Posterior cingulate gyrus (tissue), 11 donors: ENCODE data around the gene GPR171.
"Not testable (repeated sequence)": the region's sequence is repeated elsewhere in the genome, so short reads cannot be mapped to it uniquely, and the experiment has no call there.

Experiments used
- DNase-seq, 10 donors: peaks; one replicate each; pipeline versions ENCODE4 v3.0.0 to v3.0.0-alpha.2; 2020 to 2021; ENCODE audit warnings: mixed read lengths in 3 of 10
- intact Hi-C: fragments of 100-400 bp; cut with DNase I; formaldehyde crosslinking; loops from one replicate; pipeline ENCODE4 v1.15.1; 2023

Gene GPR171

GRCh38 chr3:151203051-151203420, at the start of gene GPR171:
TSS of gene GPR171 (minus strand) at chr3:151203216. CDS start at chr3:151199386, 3,830 bp downstream.
- intact Hi-C loops = no loop called here
- DNase-seq = no peak

DNA sequence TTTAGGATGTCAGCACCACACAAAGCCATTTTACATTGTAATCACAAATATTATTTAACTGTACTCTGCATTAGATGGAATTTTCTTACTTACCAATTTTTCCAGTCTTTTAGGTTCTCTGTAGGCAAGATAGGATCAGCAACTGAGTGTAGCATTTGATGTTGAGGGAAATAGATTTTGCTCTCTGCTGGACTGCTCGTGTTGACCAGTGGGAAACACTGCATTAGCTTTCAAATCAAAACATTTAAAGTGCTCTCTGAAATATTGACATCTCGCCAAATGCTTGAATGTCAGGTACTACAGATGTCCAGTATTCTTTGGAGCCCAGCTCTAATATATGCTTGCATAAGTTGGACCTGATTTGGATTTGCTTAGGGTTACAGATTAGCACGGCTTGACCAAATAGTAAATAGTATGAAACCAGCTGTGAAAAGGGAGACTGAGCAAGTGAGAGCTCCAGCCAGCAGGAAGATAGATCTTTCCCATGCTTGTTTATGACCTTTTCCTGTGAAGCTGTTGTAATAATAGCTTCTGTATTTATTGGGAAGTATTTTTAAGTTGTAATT, 45.8 kb upstream of the GPR171 start:
- intact Hi-C loops = no loop called here
- no peak for DNase-seq

DNA sequence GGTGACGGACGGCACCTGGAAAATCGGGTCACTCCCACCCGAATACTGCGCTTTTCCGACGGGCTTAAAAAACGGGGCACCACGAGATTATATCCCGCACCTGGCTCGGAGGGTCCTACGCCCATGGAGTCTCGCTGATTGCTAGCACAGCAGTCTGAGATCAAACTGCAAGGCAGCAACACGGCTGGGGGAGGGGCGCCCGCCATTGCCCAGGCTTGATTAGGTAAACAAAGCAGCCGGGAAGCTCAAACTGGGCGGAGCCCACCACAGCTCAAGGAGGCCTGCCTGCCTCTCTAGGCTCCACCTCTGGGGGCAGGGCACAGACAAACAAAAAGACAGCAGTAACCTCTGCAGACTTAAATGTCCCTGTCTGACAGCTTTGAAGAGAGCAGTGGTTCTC, 39.0 kb upstream of the GPR171 start:
- intact Hi-C loops = not testable (repeated sequence)
- DNase-seq = peak in 1 of 10 donors; percentile 67

- intact Hi-C loops = no loop called here
- no peak for DNase-seq
Measured at GRCh38 chr3:151236736-151237135, 33.7 kb upstream of the GPR171 start.

- no peak for DNase-seq
- intact Hi-C loops = no loop called here
Measured at GRCh38 chr3:151236316-151236715, 33.3 kb upstream of the GPR171 start.

- intact Hi-C loops = no loop called here
- DNase-seq = no peak
Measured at GRCh38 chr3:151234825-151235224, 31.8 kb upstream of the GPR171 start.

DNA sequence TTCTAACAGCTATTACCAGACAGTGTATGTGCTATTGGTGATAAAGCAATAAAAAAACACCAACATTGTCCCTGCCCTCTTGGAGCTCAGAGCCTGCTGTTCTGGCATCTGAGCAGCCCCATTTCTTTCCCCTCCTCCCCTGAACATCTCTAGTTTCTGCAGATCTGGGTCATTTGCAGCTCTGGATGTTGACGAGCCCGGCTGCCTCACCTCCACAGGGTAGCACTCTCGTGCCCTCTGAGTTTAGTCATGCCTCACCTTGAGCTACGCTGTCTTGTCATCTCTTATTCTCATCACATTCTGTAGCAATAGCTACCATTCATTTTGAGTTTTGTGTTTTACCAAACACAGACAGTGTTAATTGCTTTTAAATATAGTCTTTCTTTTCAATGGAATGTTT, 30.0 kb upstream of the GPR171 start:
- intact Hi-C loops = no loop called here
- DNase-seq = no peak

- intact Hi-C loops, DNase-seq: not testable (repeated sequence)
Measured at GRCh38 chr3:151232403-151232802, 29.4 kb upstream of the GPR171 start.

DNA sequence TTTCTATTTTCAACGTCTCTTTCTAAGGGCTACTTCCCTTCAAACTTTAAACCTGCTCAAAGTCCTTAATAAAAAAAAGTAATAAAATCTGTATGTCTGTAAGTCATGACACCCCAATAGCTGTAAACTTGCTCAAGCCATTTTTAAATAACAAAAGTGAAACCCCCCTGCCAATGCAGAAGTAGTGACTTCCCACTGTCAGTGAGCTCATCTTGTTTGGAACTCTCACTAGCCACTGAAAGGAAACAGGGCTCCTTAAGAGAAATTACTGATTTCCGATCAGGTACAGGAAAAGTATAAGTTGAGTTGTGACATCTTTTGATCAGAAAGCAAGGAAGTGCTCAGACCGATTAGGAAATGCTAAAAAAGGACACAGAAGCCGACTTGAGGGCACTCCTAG, 27.6 kb upstream of the GPR171 start:
- no peak for DNase-seq
- intact Hi-C loops = no loop called here

- intact Hi-C loops = loop anchor here (5.0 to 10.0 kb wide), 2 partner anchors 64 to 99 kb away; partner anchors contain the start of gene P2RY13
- DNase-seq = no peak
Measured at GRCh38 chr3:151228666-151229040, 25.6 kb upstream of the GPR171 start.

GRCh38 chr3:151227807-151228665, 25.0 kb upstream of the GPR171 start:
- intact Hi-C loops = loop anchor here (1.0 to 10.0 kb wide), 4 partner anchors 54 to 611 kb away; partner anchors contain the start of gene P2RY13
- DNase-seq = peak; percentile 32 to 95 (median 79)

DNA sequence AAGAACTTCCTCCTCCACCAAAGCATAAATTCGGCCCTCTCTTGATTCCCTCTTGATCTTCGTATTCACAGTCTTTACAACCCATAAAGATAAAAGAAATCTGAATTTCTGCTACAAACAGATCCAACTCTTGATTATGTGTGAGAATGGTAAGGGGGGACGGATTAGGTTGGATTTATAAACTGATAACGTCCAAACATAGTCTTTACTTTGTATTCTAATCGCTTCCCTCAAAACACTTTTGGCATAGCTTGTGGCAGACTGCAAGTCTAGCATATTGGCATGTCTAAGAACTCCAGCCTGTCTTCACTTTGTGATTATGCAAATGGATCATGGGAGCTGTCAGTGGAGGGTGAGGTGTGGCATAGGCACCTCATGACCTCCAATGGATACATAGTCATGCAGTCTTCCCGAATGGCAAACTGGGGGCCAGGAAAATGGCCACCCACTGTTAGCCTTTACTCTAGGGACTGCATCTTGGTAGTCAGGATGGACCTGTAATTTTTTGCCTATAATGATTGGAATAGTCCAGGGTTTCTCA, 24.3 kb upstream of the GPR171 start:
- intact Hi-C loops = loop anchor here (1.0 to 10.0 kb wide), 4 partner anchors 55 to 611 kb away; partner anchors contain the start of gene P2RY13
- no peak for DNase-seq

DNA sequence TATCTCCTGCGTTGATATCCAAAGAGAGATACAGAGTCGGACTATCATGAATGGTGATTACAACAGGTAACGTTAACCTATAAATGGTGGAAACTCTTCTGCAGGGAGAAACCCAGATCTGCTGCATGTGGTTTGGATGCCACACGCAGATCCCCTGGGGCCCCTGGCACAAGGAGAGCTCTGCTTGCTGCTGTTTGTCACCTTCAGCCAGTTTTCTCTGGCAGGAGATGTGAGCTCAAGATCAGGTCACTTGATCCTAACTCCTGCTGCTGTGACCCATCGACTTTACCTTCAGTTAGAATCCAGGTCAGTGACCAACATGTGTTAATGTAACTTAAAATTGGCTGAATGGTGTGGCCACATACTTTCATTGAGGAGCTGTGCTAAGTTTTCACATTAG, 23.8 kb upstream of the GPR171 start:
- DNase-seq = no peak
- intact Hi-C loops = loop anchor here (1.0 to 10.0 kb wide), 4 partner anchors 55 to 612 kb away; partner anchors contain the start of gene P2RY13

DNA sequence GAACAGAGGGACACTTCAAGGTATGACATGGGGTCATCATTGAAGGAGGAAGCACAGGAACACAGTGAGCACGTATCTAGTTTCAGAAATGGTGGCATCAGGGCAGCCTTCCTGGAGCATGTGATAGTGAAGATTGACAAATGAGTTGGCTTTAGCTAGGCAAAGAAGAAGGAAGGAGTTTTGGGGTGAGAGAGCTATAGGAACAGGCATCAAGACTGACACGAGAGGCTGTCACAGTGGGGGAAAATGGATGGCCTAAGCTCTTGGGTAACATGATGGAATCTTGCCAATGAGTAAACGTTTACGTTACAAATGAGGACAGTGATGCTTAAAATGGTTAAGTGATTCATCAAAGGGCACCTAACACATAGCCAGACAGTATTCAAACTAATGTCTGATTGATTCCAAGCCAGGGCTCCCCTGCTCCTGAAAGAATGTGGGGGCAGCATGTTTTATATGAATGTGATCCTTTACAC, 23.1 kb upstream of the GPR171 start:
- no peak for DNase-seq
- intact Hi-C loops = loop anchor here (2.0 to 10.0 kb wide), 3 partner anchors 61 to 613 kb away; partner anchors contain the start of gene P2RY13

DNA sequence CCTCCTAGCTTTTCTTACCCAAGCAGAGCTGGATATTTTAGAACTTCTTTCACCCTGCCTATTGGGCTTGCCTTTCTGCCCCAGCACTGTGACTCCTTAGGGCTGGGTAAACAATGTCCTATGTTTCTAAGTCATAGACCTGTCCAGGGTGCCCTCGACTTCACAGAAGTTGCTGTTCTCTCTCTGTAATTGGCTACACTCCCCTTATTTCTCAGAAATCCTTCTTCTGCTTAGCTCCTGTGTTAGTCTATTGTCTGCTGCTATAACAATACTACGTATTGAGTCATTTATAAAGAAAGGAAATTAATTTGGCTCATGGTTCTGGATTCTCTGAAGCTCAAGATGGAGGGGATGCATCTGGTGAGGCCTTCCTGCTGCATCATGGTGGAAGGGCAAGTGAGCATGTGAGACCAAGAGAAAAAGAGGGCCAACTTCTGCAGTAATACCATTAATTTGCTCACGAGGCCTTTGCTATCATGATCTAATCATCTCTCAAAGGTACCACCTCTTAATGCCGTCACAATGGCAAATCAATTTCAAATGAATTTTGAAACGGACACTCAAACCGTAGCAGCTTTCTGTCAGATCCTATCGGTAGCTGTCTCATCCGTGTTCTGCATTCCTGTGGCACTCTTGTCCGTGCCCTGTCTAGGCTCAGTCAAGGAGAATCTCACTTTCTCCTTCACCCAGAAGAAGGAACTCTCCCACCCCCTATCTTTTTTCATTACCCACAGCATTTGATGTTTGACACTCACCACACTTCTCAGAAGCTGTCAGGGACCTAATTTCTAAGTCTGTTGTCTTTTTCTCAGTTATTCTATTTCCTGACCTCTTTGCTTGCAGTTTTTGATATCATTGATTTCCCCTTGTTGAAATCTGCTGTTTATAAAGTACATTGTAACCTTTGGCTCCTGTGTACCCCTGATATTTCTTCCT, 22.3 kb upstream of the GPR171 start:
- no peak for DNase-seq
- intact Hi-C loops = loop anchor here (5.0 to 10.0 kb wide), 2 partner anchors 61 to 102 kb away; partner anchors contain the start of gene P2RY13

DNA sequence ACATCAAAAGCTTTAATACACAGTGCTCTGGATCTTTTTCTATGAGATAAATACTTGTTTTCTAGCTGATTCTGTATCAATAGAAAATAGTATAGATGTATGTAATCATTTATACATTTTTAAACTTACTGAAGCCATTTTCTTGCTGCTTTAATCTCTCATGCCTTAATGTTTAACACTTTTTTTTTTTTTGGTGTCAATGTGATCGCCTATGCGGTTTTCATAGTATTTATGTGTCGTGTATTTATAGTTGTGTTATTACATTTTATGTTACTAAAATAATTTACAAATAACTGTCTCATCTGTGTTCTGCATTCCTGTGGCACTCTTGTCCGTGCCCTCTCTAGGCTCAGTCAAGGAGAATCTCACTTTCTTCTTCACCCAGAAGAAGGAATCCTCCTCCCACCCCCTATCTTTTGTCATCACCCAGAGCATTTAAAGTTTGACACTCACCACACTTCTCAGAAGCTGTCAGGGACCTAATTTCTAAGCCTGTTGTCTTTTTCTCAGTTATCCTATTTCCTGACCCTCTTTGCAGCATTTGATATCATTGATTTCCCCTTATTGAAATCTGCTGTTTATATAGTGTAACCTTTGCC, 21.4 kb upstream of the GPR171 start:
- no peak for DNase-seq
- intact Hi-C loops = loop anchor here (10.0 kb wide), 1 partner anchor 60 kb away; no protein-coding TSS in a partner anchor

DNA sequence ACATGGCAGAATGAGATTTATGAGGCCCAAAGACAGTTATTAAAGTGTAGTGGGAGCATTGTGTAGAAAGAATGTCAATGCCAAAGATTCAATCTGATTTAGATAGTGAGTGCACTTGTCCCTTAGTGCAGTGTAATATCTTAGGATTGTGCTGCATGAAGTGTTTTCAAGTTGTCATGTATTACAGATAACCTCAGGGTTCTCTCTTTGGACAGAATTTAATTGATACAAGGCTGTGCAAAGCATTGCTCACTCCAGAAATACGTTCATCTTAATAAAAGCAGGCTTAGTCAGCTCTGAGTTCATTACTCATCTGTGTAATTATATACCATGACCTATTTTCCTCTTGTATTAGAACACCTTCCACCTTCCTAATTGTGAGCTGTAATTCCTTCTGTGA, 16.0 kb upstream of the GPR171 start:
- DNase-seq = no peak
- intact Hi-C loops = no loop called here

DNA sequence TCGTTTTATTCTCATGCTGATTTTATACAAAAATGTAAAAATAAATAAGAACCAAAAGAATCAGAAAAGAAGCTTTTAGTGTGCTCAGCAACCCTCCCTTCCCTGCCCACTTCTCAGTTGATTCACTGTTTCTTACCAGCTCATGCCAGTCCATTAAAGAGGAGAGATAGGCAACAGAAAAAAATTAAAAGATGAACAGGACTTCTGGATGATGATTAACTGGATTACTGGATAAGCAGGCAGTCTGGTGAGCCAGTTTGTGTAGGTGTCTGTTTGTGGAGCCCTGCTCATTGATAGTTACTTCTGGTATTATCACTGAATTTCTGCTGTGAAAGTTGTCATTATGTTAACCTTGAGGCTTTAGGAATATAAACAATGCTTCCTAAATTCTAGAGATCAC, 15.1 kb upstream of the GPR171 start:
- DNase-seq = no peak
- intact Hi-C loops = no loop called here
